Measurements from ENCODE around the gene IQSEC3. TPM values are rescaled to one million over a fixed set of nuclear protein-coding genes. Genes with fewer than 3 reads are reported as not detected.

IQSEC3 gene
- total RNA-seq, 2 experiments from 2014 or later, result 0.86 to 1.0 TPM

DNA sequence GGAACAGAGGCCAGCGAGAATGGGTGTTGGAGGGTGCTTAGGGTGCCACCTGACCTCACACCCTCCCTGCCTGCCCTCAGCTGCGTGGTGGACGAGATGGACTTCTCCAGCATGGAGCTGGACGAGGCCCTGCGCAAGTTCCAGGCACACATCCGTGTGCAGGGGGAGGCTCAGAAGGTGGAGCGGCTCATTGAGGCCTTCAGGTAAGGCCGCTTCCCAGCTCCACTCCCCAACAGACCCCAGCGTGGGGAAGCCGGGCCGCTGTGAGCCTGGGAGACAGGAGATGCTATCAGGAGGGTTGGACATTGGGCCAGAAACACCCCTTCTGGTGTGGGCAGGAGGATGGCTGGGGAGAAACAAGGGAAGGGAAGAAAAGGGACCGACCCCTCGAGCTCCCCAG lies 90.4 kb downstream of the IQSEC3 start:
- Mint-ChIP-seq H3K9me3 (no peaks in the 10 kb centered on the region), H3K27ac (no peak overlapping the region), H3K4me3 (no peak overlapping the region), H3K36me3 (ENCODE audit: low read depth) (no peaks in the 10 kb centered on the region), H3K27me3 (ENCODE audit: low read depth) (peaks cover 3% of the 10 kb centered on the region), H3K4me1 (ENCODE audit: low read depth) (peaks cover 3% of the 10 kb centered on the region)
- intact Hi-C loops (cut with micrococcal nuclease), result no loop called here
- DNase-seq, result no peak
- CTCF ChIA-PET, result no interaction called here

DNA sequence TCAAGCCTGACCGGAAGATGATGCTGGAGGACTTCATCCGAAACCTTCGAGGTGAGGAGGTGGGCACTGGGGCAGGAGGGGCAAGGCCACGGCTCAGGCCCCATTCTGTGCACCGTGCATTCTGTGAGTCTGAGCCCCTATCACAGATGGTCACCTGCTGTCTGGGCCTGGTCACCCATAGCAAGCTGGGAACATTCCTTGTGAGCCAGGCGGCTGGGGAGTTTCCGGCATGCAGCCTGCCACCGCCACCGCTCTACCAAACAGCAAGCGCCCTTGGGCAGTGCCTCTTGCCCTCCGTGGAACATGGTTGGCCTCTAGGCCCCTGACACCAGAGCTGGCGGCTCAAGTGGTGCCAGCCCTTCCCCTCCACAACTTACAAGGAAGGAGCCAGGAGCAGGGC lies 91.1 kb downstream of the IQSEC3 start:
- DNase-seq, result no peak
- Mint-ChIP-seq H3K27ac (no peak overlapping the region), H3K27me3 (ENCODE audit: low read depth) (peaks cover 3% of the 10 kb centered on the region), H3K4me1 (ENCODE audit: low read depth) (peaks cover 3% of the 10 kb centered on the region), H3K36me3 (ENCODE audit: low read depth) (no peaks in the 10 kb centered on the region), H3K9me3 (no peaks in the 10 kb centered on the region), H3K4me3 (no peak overlapping the region)
- CTCF ChIA-PET, result no interaction called here
- intact Hi-C loops (cut with micrococcal nuclease), result no loop called here

DNA sequence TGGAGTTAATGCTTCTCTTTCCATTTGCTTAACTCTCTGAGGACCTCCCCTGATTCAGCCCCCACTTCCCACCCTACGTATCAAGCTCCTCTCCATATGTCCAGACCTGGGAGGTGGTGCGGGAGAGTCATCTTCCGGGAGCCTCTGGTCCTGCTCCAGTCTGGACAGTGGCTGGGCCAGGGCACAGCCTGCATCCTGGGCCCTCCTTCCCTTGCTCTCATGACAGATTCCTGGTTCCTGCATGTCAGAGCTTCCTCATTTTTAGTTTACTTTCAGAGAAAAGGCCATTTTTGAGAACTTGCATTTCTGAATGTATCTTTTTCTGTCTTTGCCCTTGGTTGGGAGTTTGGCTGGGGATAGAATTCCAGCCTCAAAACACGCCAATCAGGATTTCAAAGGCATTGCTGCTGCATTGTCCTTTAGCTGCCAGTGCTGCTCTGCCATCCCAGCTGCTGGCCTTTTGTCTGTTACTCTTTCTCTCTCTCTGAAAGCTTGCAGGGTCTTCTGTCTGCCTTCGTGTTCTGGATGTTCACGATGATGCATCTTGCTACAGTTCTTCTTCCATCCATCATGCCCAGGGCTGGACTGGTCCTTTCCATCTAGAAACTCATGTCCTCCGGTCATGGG lies 92.7 kb downstream of the IQSEC3 start:
- no peak overlapping the region for H3K4me3 Mint-ChIP-seq
- H3K36me3 Mint-ChIP-seq (ENCODE audit: low read depth), result no peaks in the 10 kb centered on the region
- intact Hi-C loops (cut with micrococcal nuclease), result no loop called here
- DNase-seq, result no peak
- H3K4me1 Mint-ChIP-seq (ENCODE audit: low read depth), result no peaks in the 10 kb centered on the region
- no peaks in the 10 kb centered on the region for H3K27me3 Mint-ChIP-seq (ENCODE audit: low read depth)
- CTCF ChIA-PET, result interaction anchor here (0.8 kb wide), 1 partner anchor 19 kb away, joined by 3 read pairs; no protein-coding TSS in a partner anchor
- H3K27ac Mint-ChIP-seq, result no peak overlapping the region
- no peaks in the 10 kb centered on the region for H3K9me3 Mint-ChIP-seq

DNA sequence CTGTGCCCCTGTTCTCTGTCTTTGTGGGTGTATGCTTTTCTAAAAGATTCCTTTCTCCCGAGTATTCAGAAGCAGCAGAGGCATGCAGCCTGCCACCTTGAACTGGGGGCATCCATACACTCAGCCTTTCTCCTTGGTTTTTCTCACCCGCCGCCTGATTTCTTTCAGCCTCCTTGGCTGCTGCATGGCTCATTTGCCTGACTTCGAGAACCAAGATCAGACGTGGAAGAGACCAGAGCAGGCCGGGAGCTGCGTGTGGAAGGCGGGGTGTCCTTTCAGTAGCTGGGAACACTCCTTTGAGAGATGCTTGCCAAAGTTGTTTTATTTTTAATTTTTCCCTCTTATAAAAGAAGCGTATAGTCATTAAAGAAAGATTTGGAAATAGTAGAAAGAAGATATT lies 94.3 kb downstream of the IQSEC3 start:
- no peaks in the 10 kb centered on the region for H3K4me1 Mint-ChIP-seq (ENCODE audit: low read depth)
- no peaks in the 10 kb centered on the region for H3K36me3 Mint-ChIP-seq (ENCODE audit: low read depth)
- H3K9me3 Mint-ChIP-seq, result no peaks in the 10 kb centered on the region
- H3K27me3 Mint-ChIP-seq (ENCODE audit: low read depth), result no peaks in the 10 kb centered on the region
- H3K4me3 Mint-ChIP-seq, result no peak overlapping the region
- no peak overlapping the region for H3K27ac Mint-ChIP-seq
- no peak for DNase-seq
- intact Hi-C loops (cut with micrococcal nuclease), result no loop called here
- CTCF ChIA-PET, result no interaction called here

DNA sequence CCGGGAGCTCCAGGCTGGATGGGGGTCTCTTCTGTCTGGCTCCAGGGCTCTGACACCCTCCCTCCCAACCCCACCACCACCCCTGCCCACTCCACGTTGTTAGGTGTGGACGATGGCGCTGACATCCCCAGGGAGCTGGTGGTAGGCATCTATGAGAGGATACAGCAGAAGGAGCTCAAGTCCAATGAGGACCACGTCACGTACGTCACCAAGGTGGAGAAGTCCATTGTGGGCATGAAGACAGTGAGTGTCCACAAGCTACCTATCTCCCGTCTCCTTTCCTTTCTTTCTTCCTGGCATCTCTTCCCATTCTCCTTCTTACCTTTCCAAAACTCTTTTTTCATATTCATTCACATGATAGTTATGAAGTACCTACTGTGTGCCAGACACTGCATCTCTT lies 95.3 kb downstream of the IQSEC3 start:
- intact Hi-C loops (cut with micrococcal nuclease), result no loop called here
- no peaks in the 10 kb centered on the region for H3K36me3 Mint-ChIP-seq (ENCODE audit: low read depth)
- no peaks in the 10 kb centered on the region for H3K27me3 Mint-ChIP-seq (ENCODE audit: low read depth)
- no peaks in the 10 kb centered on the region for H3K4me1 Mint-ChIP-seq (ENCODE audit: low read depth)
- no peak overlapping the region for H3K4me3 Mint-ChIP-seq
- DNase-seq, result no peak
- no peaks in the 10 kb centered on the region for H3K9me3 Mint-ChIP-seq
- CTCF ChIA-PET, result no interaction called here
- H3K27ac Mint-ChIP-seq, result no peak overlapping the region

DNA sequence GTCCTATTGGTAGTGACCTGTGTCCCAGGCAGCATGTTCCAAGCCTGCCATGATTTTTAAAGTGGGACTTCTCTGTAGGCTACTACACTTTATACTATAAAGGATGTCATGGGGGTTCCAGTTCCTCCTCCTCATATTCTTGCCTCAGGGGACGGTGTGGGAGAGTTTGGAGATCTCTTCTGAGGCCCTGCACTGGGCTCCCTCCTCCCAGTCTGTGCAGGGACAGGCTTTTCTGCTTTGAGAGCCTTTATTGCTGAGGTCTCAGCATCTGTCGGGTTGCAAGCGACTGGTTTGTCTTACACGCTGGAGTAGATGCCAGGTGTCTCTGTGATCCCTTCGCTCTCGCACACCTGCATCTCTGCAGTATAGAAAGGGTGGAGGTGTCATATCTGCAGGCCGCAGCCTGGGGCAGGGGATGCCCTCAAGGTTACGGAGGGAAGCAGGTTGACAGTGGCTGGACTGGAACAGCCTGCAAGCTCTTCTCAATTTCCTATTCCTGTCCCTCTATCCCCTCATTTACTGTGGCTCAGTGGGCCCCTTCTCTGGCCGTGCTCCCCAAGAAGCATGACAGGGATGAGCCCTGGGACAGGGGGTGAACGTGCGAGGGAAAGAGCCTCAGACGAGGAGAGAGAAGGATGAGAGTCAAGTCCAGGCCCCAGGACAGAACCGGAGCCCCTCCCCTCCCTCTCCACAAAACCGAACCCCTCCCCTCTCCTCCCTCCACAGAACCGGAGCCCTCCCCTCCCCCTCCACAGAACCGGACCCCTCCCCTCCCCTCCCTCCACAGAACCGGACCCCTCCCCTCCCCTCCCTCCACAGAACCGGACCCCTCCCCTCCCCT lies 96.1 kb downstream of the IQSEC3 start:
- Mint-ChIP-seq H3K36me3 (ENCODE audit: low read depth) (no peaks in the 10 kb centered on the region), H3K27ac (no peak overlapping the region), H3K9me3 (no peaks in the 10 kb centered on the region), H3K4me1 (ENCODE audit: low read depth) (no peaks in the 10 kb centered on the region), H3K4me3 (no peak overlapping the region), H3K27me3 (ENCODE audit: low read depth) (no peaks in the 10 kb centered on the region)
- DNase-seq, result no peak
- CTCF ChIA-PET, result no interaction called here
- intact Hi-C loops (cut with micrococcal nuclease), result no loop called here

DNA sequence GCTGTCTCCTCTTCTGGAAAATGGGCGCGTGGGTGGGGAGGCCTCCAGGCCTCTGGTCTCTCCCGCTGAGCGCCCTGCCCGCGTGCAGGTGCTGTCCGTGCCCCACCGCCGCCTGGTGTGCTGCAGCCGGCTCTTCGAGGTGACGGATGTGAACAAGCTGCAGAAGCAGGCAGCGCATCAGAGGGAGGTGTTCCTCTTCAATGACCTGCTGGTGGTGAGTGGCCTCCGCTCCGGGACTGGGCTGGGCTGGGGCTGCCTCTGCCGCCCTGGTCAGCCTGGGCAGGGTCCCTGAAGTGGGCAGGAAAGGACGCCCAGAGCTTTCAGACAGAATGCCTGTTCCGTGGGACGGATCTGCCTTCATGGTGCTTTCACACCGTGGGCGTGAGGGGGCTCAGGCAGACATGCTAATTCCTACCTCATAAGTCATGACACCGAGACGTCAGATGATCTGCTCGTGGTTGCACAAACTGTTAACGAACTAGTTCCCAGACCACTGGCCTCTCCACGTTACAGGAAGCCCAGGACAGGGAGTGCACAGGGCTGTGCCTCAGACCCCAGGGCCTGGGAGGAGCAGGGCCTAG lies 96.9 kb downstream of the IQSEC3 start:
- H3K27ac Mint-ChIP-seq, result no peak overlapping the region
- DNase-seq, result no peak
- H3K4me1 Mint-ChIP-seq (ENCODE audit: low read depth), result peaks cover under 1% of the 10 kb centered on the region
- intact Hi-C loops (cut with micrococcal nuclease), result no loop called here
- H3K4me3 Mint-ChIP-seq, result no peak overlapping the region
- H3K27me3 Mint-ChIP-seq (ENCODE audit: low read depth), result no peaks in the 10 kb centered on the region
- H3K9me3 Mint-ChIP-seq, result no peaks in the 10 kb centered on the region
- no peaks in the 10 kb centered on the region for H3K36me3 Mint-ChIP-seq (ENCODE audit: low read depth)
- CTCF ChIA-PET, result no interaction called here

DNA sequence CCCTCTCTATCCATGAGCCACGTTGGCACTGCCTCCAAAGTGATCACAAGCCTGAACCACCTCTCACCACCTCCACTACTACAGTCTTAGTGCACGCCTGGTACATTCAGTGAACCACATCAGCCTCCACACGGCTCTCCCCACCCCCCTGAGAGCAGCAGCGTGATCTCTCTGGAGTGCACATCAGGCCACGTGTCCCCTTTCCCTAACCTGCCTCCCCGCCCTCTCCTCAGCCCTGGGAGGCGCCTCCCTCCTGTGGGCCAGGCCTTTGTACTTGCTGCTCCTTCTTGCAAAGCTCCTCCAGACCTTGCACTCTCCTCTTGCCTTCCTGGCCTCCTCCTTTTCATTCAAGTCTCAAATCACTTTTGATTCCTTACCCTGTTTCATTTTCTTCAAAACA lies 97.6 kb downstream of the IQSEC3 start:
- no peaks in the 10 kb centered on the region for H3K36me3 Mint-ChIP-seq (ENCODE audit: low read depth)
- H3K27me3 Mint-ChIP-seq (ENCODE audit: low read depth), result no peaks in the 10 kb centered on the region
- no peak overlapping the region for H3K4me3 Mint-ChIP-seq
- no peaks in the 10 kb centered on the region for H3K9me3 Mint-ChIP-seq
- DNase-seq, result no peak
- intact Hi-C loops (cut with micrococcal nuclease), result no loop called here
- H3K4me1 Mint-ChIP-seq (ENCODE audit: low read depth), result peaks cover 7% of the 10 kb centered on the region
- CTCF ChIA-PET, result no interaction called here
- no peak overlapping the region for H3K27ac Mint-ChIP-seq

DNA sequence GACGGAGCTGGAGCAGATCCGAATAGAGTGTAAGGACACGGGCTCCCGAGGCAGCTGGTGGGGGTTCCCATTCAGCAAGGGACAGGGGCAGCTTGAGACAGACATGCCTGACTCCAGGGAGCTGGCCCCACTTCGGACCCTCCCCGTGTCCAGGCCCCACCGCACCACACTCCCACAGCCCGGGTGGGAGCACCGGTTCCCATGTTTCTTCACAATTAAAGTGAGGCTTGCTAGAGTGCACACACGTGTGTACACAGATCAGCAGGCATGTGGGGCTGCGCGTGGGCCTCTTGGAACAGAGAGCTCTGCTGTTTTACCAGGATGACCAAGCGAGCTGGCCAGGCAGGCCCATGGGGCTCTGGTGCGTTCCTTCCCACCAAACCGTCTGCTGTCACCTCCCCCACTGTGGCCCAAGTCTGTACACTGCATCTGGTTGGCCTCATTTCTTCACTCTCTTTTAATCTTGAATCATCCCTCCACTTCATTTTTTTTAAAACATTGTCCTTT lies 99.3 kb downstream of the IQSEC3 start:
- DNase-seq, result no peak
- intact Hi-C loops (cut with micrococcal nuclease), result no loop called here
- Mint-ChIP-seq H3K4me3 (no peak overlapping the region), H3K4me1 (ENCODE audit: low read depth) (peaks cover 13% of the 10 kb centered on the region), H3K9me3 (no peaks in the 10 kb centered on the region), H3K36me3 (ENCODE audit: low read depth) (no peaks in the 10 kb centered on the region), H3K27me3 (ENCODE audit: low read depth) (no peaks in the 10 kb centered on the region), H3K27ac (no peak overlapping the region)
- CTCF ChIA-PET, result no interaction called here

DNA sequence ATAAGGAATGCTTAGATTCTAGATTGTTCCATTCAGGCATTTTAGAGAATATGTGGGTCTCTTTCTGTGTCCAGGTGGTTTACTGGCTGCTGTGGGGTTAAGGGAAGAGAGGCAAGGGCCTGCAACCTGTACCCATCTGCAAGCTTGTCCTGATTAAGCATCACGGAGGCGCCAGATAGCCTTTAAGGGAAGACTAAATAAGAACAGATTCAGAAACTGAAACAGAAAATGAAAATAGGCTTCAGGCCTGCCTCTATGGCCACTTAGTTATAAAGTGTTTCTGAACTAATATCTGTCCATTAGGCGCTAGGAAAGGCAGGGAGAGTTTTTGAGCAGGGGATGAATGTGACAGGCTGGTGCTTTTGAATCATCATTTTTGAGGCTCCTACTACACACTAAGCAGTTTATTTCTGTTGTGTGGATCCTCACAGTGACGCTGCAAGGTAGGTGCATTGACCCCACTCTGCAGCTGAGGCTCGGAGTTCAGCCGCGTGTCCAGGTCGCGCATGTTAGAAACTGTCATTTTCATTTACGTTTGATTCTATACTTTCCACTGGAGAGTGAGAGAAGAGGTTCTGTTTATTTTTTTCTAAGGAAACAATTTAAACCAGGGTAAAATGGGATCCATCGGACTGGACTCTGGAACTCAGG lies 100.0 kb downstream of the IQSEC3 start:
- Mint-ChIP-seq H3K4me3 (no peak overlapping the region), H3K36me3 (ENCODE audit: low read depth) (no peaks in the 10 kb centered on the region), H3K27ac (no peak overlapping the region), H3K27me3 (ENCODE audit: low read depth) (no peaks in the 10 kb centered on the region), H3K9me3 (no peaks in the 10 kb centered on the region), H3K4me1 (ENCODE audit: low read depth) (peaks cover 13% of the 10 kb centered on the region)
- intact Hi-C loops (cut with micrococcal nuclease), result no loop called here
- CTCF ChIA-PET, result no interaction called here
- DNase-seq, result no peak

DNA sequence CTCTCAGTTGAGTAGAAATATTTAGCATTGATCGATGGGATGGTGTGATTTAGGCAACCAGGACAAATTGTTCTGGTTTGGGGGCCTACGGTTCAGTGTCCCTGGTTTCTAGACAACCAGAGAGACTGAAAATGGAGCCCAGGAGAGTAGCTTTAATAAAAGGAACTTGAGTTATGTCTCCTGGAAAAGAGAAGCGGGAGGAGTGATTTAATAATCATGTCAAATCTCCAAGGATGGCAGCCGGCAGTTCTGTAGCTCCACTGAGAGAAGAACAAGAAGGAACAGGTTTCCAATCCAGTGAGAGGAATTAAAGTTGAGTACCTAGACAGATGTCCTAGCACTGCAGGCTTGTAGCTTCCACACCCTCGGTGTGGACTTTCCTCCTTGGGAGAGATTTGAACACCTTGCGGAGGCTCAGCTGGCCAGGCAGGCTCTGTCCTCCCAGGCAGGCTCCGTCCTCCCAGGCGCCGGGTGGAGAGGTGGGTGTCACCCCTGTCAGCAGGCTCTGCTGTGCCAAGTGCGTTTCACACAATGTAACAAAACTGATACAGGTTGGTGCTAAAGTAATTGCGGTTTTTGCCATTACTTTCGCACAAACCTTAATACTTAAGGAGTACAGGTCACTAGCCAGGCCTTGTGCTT lies 101.5 kb downstream of the IQSEC3 start:
- Mint-ChIP-seq H3K36me3 (ENCODE audit: low read depth) (no peaks in the 10 kb centered on the region), H3K27me3 (ENCODE audit: low read depth) (peaks cover 5% of the 10 kb centered on the region), H3K4me1 (ENCODE audit: low read depth) (peaks cover 13% of the 10 kb centered on the region), H3K4me3 (no peak overlapping the region), H3K9me3 (no peaks in the 10 kb centered on the region), H3K27ac (no peak overlapping the region)
- no peak for DNase-seq
- intact Hi-C loops (cut with micrococcal nuclease), result no loop called here
- CTCF ChIA-PET, result interaction anchor here (0.6 kb wide), 1 partner anchor 76 kb away, joined by 3 read pairs; no protein-coding TSS in a partner anchor
